Stimulated activated CD4-positive, alpha-beta T cell treated with anti-CD3 and anti-CD28 coated beads, Interleukin-1b, Interleukin-23, amount 100 ng/mL, for 1 hour (primary cell): ENCODE data around the gene BCL2A1.
A peak's percentile ranks its signal among the peaks of the same experiment; 100 is the strongest.
"Not testable (repeated sequence)": the region's sequence is repeated elsewhere in the genome, so short reads cannot be mapped to it uniquely, and the experiment has no call there.

Experiments used
- DNase-seq, 2 donors: peaks; one replicate each; pipeline ENCODE4 v3.0.0-alpha.2; 2020; ENCODE audit warnings: low read depth in 2 of 2

Gene BCL2A1

DNA sequence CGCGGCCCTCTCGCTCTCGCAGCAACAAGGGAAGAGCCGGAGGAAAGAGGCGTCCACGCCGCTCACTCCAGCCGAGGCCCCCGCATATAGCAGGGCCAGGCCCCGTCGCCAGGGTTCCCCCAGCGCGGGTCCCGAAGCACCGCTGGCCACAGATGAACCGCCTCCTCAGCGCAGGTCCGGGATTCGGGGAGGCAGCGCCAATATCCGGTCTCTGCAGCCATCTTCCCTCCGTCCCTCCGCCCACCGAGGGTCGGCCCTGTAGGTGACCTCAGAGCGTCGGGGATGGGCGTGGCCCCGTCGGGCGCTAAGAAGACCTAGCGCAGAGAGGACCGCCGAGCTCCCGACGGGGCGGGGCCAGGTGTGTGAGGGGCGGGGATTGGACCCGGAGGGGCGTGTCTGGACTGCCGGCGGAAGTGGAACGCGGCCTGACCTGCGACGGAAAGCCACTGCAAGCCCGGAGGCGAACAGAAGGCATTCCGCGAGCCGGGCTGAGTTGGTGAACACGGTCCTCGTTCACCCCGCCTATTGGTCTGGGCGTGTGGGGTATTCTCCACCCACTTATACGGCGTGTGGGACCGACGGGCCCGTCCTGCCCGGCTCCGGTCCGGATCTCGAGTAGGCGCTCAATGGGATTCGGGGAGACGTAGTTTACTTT, 47.4 kb downstream of the BCL2A1 start:
- peak; percentile 97 to 98 for DNase-seq

DNA sequence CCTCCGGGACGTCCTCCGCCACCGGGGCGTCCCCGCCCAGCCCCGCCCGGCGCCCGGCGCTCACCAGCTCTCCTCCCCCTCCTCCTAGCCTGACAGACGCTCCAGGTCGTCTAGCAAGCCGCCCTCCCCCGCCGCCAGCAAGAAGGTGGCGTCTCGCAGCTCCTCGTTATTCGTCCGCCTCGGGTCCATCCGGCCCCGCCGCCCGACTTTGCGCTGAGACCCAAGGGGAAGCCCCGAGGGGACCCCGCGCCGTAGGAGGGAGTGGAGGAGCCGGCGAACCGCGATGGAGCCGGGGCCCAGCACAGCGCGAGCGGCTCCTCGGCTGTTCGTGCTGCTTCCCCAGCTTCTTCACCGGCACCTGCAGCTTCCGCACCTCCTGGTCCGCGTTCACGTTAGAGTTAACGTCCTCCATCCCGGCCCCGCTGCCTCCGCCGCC, 47.9 kb downstream of the BCL2A1 start:
- peak in 1 of 2 donors; percentile 46 for DNase-seq

GRCh38 chr15:79922512-79923078, 48.4 kb downstream of the BCL2A1 start:
- no peak for DNase-seq

GRCh38 chr15:79919749-79920511, 51.1 kb downstream of the BCL2A1 start:
- DNase-seq, result no peak

DNA sequence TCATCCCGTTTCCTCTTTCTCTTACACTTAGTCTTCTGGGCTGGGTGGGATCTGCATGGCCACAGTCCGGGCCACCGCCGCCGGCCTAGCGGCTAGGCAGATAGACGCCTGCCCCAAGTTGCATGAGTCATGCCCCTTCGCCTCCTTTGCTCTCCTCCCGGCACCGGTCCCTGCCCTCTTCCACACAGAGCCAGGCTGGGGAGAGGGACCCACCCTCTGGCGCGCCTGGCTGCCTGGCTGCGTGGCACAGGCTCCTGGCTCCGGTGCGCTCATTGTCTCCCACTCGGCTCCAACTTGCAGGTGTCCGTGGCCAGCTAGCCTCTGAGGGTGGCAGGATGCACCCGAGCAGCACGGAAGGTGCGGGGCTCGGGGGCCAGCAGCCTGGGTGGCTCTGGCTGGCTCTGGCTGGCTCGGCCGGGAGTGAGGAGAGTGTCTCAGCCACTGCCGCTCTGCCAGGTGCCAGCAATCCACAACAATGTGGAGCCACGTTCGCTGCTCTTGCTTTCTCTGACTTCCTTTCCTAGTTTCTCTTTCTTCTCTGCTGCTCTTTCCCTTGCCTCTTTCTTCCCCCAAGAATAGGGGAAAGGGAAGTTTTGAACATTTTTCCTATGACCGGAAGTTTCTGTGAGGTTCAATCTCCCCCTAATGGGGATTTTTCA, 51.8 kb downstream of the BCL2A1 start:
- DNase-seq, result no peak

- no peak for DNase-seq
These were observed 52.7 kb downstream of the BCL2A1 start for GRCh38 chr15:79918278-79918677.

DNA sequence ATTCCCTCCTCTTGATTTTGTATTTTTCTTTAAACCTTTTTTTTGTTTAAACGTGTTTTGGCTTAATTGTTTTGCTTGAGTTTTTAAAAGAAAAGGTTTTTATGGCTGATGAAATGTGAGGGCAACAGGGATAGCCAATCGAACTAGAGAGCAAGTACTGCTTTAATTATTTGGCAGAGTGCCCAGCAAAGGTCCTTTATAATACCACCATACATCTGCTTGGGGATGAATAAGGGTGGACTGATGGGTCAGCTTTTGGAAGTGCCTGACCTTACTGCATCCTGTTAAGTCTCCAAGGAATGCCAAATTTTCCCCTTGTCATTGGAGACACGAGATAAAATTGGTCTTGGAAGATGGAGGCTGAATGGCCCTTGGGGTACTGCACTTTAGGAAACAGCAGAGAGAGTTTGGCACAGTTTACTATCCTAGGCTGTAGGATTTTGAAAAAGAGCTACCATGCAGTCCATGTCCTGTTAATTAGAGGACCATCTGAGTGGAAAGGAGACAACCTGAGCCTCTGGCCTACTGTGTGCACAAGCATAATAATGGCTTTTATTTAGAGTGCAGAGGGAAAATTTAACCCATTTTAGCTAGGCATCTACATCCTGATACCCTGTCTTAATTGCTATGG, 54.4 kb downstream of the BCL2A1 start:
- DNase-seq, result no peak

DNA sequence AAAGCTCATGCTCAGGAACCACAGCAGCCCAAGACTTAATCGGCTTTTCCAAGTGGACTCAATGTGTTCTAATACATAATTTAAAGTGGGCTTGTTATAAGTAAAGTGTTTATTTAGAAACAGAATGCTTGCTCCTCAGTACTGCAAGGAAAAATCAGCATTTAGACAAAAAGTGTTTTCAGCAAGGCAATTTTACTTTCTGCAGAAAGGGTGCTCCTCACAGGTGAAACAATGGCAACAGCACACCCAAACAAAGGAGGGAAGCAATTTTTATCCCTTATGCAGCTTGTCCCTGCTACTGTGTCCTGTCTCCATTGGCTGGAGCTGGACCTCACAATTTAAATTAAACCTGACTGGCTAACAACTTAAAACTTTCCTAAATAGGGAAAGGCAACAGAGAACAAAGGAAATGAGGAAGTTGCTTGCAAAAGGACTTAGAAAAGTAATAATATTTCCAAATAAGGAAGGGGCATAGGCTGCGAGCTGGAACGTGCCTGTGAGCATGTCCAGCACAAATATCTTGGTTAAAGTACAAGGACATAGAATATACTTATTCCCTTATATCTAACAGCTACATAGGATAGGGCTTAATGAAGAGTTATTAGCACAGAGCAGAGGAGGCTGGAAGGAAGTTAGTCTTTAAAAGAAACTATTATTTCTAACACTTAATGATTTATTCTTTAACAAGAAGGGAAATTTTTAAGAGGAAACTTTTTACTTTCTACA, 55.1 kb downstream of the BCL2A1 start:
- not testable (repeated sequence) for DNase-seq

- DNase-seq, result no peak
These were observed 56.3 kb downstream of the BCL2A1 start for GRCh38 chr15:79914728-79915127.
